Activated naive CD8-positive, alpha-beta T cell treated with anti-CD3 and anti-CD28 coated beads, Interleukin-2, amount 10 ng/mL, durations not matched to agents 7 days and 5 days (primary cell): ENCODE results near the gene GDF2. TPM values are rescaled to one million over a fixed set of nuclear protein-coding genes. Genes with fewer than 3 reads are reported as not detected.

ENCODE experiments used
- ATAC-seq: fragments of 150-1000 bp; cut with Tn5 transposase; one replicate; pipeline ENCODE4 v1.10.0; 2021; ENCODE audit warnings: low read depth, moderate library complexity
- POLR2A ChIA-PET: fragments of 350-600 bp; sonication (Branson Sonifier 250); formaldehyde crosslinking; loops from one replicate; lab custom pipeline; 2021; ENCODE audit warnings: antibody characterized with exemption; lab: Charles Lee
- DNase-seq: peaks from one replicate; pipeline ENCODE4 v3.0.0; 2021
- H3K27ac Mint-ChIP-seq: one replicate; pipeline ENCODE4 v1.8.0; 2022; ENCODE audit warnings: mild to moderate bottlenecking, mixed read lengths
- H3K27me3 Mint-ChIP-seq: one replicate; pipeline ENCODE4 v1.8.0; 2022; ENCODE audit warnings: mild to moderate bottlenecking, moderate library complexity, mixed read lengths
- H3K36me3 Mint-ChIP-seq: one replicate; pipeline ENCODE4 v1.8.0; 2021; ENCODE audit warnings: mild to moderate bottlenecking, mixed read lengths
- H3K4me1 Mint-ChIP-seq: one replicate; pipeline ENCODE4 v1.8.0; 2021; ENCODE audit warnings: mixed read lengths
- H3K4me3 Mint-ChIP-seq: one replicate; pipeline ENCODE4 v1.8.0; 2022; ENCODE audit warnings: mild to moderate bottlenecking, moderate library complexity, mixed read lengths
- H3K9me3 Mint-ChIP-seq: one replicate; pipeline ENCODE4 v1.8.0; 2021; ENCODE audit warnings: mixed read lengths
- total RNA-seq, 2 experiments: library from RNA; stranded (reverse); gene quantifications; one replicate each; pipeline ENCODE4 v1.2.3, GENCODE V29; 2021

The GDF2 gene
- total RNA-seq, 2 experiments from 2014 or later, result not detected

- Mint-ChIP-seq H3K4me3 (no peak overlapping the region), H3K4me1 (no peaks in the 10 kb centered on the region), H3K9me3 (no peaks in the 10 kb centered on the region), H3K27me3 (peaks cover 2% of the 10 kb centered on the region), H3K36me3 (no peaks in the 10 kb centered on the region), H3K27ac (no peak overlapping the region)
- POLR2A ChIA-PET, result no interaction called here
- ATAC-seq (no peak), DNase-seq (no peak)
These were observed 36.8 kb downstream of the GDF2 start for GRCh38 chr10:47359101-47359500.

DNA sequence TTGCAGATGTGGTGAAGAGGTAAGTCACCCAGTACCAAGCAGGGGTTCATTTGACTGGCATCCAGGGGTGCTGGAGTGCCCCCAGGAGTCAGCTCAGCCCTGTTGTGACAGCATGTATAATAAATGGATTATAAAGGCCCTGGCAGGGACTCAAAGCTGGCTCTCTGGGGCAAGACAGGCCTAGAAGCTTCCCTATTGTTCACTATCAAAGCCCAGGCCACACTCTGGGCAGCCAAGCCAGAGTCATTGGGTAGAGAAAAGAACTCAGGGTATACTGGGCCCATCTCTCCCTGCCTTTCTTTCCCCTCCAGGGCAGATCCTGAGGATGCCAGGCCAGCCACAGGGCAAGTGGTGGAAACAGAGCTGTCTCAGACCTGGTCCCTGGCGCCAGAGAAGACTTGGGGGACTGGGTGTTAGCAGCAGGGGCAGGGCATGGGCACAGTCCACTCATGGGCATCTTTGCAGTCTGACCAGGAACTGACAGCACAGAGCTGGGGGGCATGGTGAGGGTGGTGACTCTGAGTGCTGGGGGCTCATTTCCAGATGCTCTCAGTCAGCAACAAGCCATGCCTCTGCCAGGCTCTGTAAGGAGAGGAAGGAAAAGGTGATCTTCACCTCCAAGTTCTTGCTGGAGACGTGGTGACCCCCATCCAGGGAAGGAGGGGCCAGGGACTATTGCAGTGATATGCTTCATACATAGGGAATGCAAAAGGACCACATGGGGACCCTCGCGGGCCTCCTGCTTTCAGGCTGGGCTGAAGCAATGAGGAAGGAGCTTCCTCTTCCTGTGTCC, 37.6 kb downstream of the GDF2 start:
- no peaks in the 10 kb centered on the region for H3K4me1 Mint-ChIP-seq
- no peak overlapping the region for H3K4me3 Mint-ChIP-seq
- H3K27ac Mint-ChIP-seq, result no peak overlapping the region
- H3K9me3 Mint-ChIP-seq, result no peaks in the 10 kb centered on the region
- POLR2A ChIA-PET, result no interaction called here
- ATAC-seq (no peak), DNase-seq (no peak)
- no peaks in the 10 kb centered on the region for H3K36me3 Mint-ChIP-seq
- peaks cover 2% of the 10 kb centered on the region for H3K27me3 Mint-ChIP-seq

DNA sequence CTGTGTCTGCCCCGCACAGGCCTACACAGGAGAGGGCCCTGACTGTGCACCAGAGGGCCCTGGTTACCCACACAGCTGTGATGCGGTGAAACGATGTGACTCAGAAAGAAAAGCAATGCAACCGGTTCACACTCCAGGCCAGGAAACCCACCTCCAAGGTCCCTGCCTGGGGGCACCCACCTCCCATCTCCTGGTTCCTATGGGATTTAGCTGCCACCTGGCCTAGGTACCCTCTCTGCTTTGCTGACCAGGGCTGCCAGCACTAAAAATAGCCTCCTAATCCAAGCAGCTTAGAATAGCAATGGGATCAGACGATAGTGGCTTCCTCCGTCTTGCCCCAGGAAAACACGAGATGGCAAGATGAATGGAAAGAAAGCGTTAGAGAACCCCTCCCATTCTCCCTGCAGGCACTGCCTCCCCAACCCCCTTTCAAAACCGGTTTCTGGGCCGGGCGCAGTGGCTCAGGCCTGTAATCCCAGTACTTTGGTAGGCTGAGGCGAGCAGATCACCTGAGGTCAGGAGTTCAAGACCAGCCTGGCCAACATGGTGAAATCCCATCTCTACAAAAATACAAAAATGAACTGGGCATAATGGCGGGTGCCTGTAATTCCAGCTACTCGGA, 38.3 kb downstream of the GDF2 start:
- Mint-ChIP-seq H3K4me3 (no peak overlapping the region), H3K27ac (no peak overlapping the region), H3K9me3 (no peaks in the 10 kb centered on the region), H3K36me3 (no peaks in the 10 kb centered on the region), H3K4me1 (no peaks in the 10 kb centered on the region), H3K27me3 (peaks cover 4% of the 10 kb centered on the region)
- no peak for DNase-seq
- POLR2A ChIA-PET, result no interaction called here
- ATAC-seq, result no peak

- peaks cover 4% of the 10 kb centered on the region for H3K27me3 Mint-ChIP-seq
- no peaks in the 10 kb centered on the region for H3K36me3 Mint-ChIP-seq
- H3K9me3 Mint-ChIP-seq, result no peaks in the 10 kb centered on the region
- no peak for DNase-seq
- ATAC-seq, result no peak
- no peaks in the 10 kb centered on the region for H3K4me1 Mint-ChIP-seq
- no peak overlapping the region for H3K4me3 Mint-ChIP-seq
- H3K27ac Mint-ChIP-seq, result no peak overlapping the region
- POLR2A ChIA-PET, result no interaction called here
These were observed 39.0 kb downstream of the GDF2 start for GRCh38 chr10:47361293-47361692.

DNA sequence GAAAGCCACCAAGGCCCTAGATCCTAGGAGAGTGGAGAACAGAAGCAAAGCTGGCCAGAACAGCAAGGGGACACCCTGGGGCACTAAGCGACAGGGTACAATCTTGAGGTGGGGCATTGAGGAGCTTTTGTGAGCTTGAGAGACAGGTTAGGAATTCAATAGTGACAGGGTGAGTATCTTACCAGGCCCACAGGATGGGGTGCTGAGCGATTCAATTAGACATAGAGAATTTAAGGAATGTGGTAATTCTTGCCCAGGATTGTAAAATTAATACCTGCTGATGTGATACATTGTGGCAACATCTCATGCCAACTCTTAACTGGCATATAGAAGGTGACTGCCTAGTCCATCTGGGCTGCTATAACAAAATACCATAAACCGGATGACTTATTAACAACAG, 39.9 kb downstream of the GDF2 start:
- no peak overlapping the region for H3K4me3 Mint-ChIP-seq
- H3K9me3 Mint-ChIP-seq, result no peaks in the 10 kb centered on the region
- no peak overlapping the region for H3K27ac Mint-ChIP-seq
- POLR2A ChIA-PET, result no interaction called here
- no peaks in the 10 kb centered on the region for H3K36me3 Mint-ChIP-seq
- H3K27me3 Mint-ChIP-seq, result peaks cover 4% of the 10 kb centered on the region
- no peak for ATAC-seq
- DNase-seq, result no peak
- H3K4me1 Mint-ChIP-seq, result no peaks in the 10 kb centered on the region

GRCh38 chr10:47363781-47364180, 41.5 kb downstream of the GDF2 start:
- Mint-ChIP-seq H3K27me3 (peaks cover 4% of the 10 kb centered on the region), H3K27ac (no peak overlapping the region), H3K9me3 (no peaks in the 10 kb centered on the region), H3K4me1 (no peaks in the 10 kb centered on the region), H3K4me3 (no peak overlapping the region), H3K36me3 (no peaks in the 10 kb centered on the region)
- DNase-seq (no peak), ATAC-seq (no peak)
- POLR2A ChIA-PET, result no interaction called here

GRCh38 chr10:47364366-47364765, 42.1 kb downstream of the GDF2 start:
- Mint-ChIP-seq H3K27me3 (peaks cover 4% of the 10 kb centered on the region), H3K27ac (no peak overlapping the region), H3K36me3 (no peaks in the 10 kb centered on the region), H3K4me3 (no peak overlapping the region), H3K9me3 (no peaks in the 10 kb centered on the region), H3K4me1 (no peaks in the 10 kb centered on the region)
- no peak for DNase-seq
- POLR2A ChIA-PET, result no interaction called here
- no peak for ATAC-seq

GRCh38 chr10:47364911-47365310, 42.7 kb downstream of the GDF2 start:
- Mint-ChIP-seq H3K27me3 (peaks cover 4% of the 10 kb centered on the region), H3K4me1 (no peaks in the 10 kb centered on the region), H3K36me3 (no peaks in the 10 kb centered on the region), H3K4me3 (no peak overlapping the region), H3K9me3 (no peaks in the 10 kb centered on the region), H3K27ac (no peak overlapping the region)
- no peak for ATAC-seq
- no peak for DNase-seq
- POLR2A ChIA-PET, result no interaction called here

- POLR2A ChIA-PET, result no interaction called here
- Mint-ChIP-seq H3K27me3 (peaks cover 4% of the 10 kb centered on the region), H3K4me3 (no peak overlapping the region), H3K9me3 (no peaks in the 10 kb centered on the region), H3K36me3 (no peaks in the 10 kb centered on the region), H3K4me1 (no peaks in the 10 kb centered on the region), H3K27ac (no peak overlapping the region)
- DNase-seq, result no peak
- ATAC-seq, result no peak
These were observed 43.4 kb downstream of the GDF2 start for GRCh38 chr10:47365431-47366180.

DNA sequence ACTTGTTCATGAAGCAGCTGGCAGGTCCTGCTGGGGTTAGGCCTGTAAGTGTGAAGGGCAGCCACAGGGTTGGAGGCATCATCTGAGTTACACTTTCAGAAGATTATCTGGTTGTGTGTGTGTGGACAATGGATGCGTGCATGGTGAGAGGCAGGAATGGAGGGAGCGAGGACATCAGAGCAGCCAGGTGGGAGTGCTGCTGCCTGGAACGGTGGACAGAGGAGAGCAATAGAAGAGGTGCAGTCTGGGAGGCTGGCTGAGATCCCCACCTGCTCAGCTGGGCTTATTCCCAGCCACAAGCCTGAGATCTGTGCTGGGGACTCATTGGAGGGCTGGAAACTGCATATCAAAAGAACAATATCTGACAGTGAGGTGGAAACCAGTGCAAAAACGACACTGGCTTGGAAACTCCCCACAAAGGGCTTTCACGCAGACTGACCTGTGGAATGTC, 44.0 kb downstream of the GDF2 start:
- Mint-ChIP-seq H3K27ac (no peak overlapping the region), H3K27me3 (peaks cover 4% of the 10 kb centered on the region)
- POLR2A ChIA-PET, result no interaction called here

DNA sequence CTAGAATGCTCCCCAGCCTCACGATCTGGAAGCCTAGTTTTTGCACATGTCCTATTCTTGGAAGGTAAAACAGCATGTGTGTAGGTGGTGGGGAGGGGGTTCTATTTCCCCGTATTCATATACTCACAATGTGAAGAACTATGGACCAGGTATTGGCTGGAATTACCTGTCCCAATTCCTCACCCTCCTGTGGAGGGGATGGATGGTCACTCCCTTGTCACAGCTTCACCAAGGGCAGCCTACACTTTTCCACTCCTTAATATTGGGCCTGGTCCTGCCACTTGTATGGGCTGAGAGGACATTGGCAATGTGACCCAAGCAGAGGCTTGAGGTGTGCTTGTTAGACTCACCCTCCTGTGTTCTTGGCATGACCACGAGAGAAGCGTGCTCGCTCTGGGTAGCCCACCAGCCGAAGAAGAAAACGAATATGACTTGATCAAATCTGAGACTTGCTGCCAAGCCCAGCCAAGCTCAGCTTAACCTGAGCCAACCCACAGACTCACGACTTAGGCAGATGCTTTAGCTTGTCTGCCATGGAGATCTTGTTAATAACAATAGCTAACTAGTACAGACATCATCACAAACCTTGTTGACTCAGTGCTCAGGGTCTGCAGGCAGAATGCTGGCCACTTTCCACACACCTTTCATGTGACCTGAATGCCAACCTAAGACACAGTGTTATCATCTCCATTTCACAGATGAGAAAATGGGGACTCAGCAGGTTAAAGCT, 44.6 kb downstream of the GDF2 start:
- Mint-ChIP-seq H3K27ac (no peak overlapping the region), H3K36me3 (no peaks in the 10 kb centered on the region), H3K27me3 (peaks cover 8% of the 10 kb centered on the region), H3K4me1 (no peaks in the 10 kb centered on the region), H3K4me3 (no peak overlapping the region), H3K9me3 (no peaks in the 10 kb centered on the region)
- ATAC-seq, result no peak
- POLR2A ChIA-PET, result no interaction called here
- DNase-seq, result no peak

More for the DNA sequence above, 44.0 kb downstream of the GDF2 start:
- Mint-ChIP-seq H3K4me1 (no peaks in the 10 kb centered on the region), H3K9me3 (no peaks in the 10 kb centered on the region), H3K36me3 (no peaks in the 10 kb centered on the region), H3K4me3 (no peak overlapping the region)
- no peak for ATAC-seq
- DNase-seq, result no peak

GRCh38 chr10:47367646-47368045, 45.4 kb downstream of the GDF2 start:
- no peaks in the 10 kb centered on the region for H3K4me1 Mint-ChIP-seq
- no peak overlapping the region for H3K27ac Mint-ChIP-seq

DNA sequence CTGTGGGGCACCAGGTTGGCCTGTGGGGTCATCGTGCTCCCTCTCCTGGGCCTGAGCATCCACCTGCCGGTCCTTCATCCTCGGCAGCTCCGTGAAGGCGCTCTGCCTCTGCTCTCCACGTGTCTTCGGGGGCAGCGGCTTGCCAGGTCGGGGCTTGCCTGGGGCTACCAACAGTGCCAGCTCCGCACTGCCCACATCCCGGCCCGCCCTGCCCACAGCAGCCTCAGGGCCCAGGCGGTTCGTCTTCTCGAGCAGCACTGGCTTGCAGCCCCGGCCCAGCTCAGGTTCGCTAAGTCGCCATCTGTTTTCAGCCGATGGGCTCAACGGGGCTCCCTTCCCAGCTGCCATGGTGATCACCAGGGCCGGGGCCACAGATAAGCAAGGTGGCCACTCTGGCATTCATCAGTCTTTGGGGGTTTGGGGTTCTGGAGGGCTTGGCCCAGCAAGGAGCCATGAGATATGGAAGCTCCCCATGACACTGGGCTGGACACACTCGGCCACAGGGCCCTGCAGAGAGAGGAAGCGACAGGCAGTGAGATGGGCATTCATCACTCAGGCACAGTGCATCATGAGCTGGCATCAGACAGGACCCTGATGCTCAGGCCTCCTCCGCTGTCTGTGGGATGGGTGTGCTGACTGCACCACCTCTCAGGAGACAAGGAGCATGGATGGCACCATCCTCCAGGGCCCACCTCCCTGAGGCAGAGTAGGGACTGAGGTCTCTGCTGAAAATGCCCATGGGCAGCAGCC, 46.4 kb downstream of the GDF2 start:
- Mint-ChIP-seq H3K36me3 (no peaks in the 10 kb centered on the region), H3K9me3 (no peaks in the 10 kb centered on the region), H3K27ac (no peak overlapping the region), H3K27me3 (peaks cover 9% of the 10 kb centered on the region), H3K4me1 (no peaks in the 10 kb centered on the region), H3K4me3 (no peak overlapping the region)
- POLR2A ChIA-PET, result no interaction called here
- no peak for DNase-seq
- no peak for ATAC-seq

More at GRCh38 chr10:47367646-47368045, 45.4 kb downstream of the GDF2 start:
- no peak for DNase-seq
- POLR2A ChIA-PET, result no interaction called here
- H3K4me3 Mint-ChIP-seq, result no peak overlapping the region
- ATAC-seq, result no peak
- peaks cover 6% of the 10 kb centered on the region for H3K27me3 Mint-ChIP-seq
- no peaks in the 10 kb centered on the region for H3K36me3 Mint-ChIP-seq
- H3K9me3 Mint-ChIP-seq, result no peaks in the 10 kb centered on the region
